Lung (tissue), 12 donors: Measurements from ENCODE around the gene SYTL2. TPM values are rescaled to one million over a fixed set of nuclear protein-coding genes. Genes with fewer than 3 reads are reported as not detected.
A peak's percentile ranks its signal among the peaks of the same experiment; 100 is the strongest.

ENCODE experiments used
- ATAC-seq: fragments of 200-7000 bp; cut with Tn5 transposase; one replicate; pipeline ENCODE4 v1.9.1; 2020; ENCODE audit warnings: moderate number of reproducible peaks; ENCODE audit not compliant: insufficient read depth, low FRiP score
- DNase-seq, 3 donors: peaks; one replicate each; pipeline ENCODE4 v3.0.0-alpha.2; 2013 to 2017
- H3K27ac ChIP-seq, 2 donors: one replicate each; pipeline ENCODE4 v1.5.1; 2013; ENCODE audit warnings: mild to moderate bottlenecking in 2 of 2, moderate library complexity in 2 of 2, control low read depth in 1 of 2, inconsistent platforms in 1 of 2, low read depth in 1 of 2, low read length in 1 of 2
- H3K27me3 ChIP-seq, 3 donors: one replicate each; pipeline ENCODE4 v1.5.1; 2013; ENCODE audit warnings: low read length in 2 of 3; ENCODE audit not compliant: control insufficient read depth in 3 of 3, insufficient read depth in 3 of 3
- H3K36me3 ChIP-seq, 4 donors: one replicate each; pipeline ENCODE4 v1.5.1; 2013; ENCODE audit warnings: low read length in 4 of 4, mild to moderate bottlenecking in 1 of 4, moderate library complexity in 1 of 4; ENCODE audit not compliant: control insufficient read depth in 4 of 4, insufficient read depth in 4 of 4
- H3K4me1 ChIP-seq, 5 donors: one replicate each; pipeline ENCODE4 v1.5.1; 2013; ENCODE audit warnings: low read length in 5 of 5, mild to moderate bottlenecking in 2 of 5, moderate library complexity in 1 of 5; ENCODE audit not compliant: control insufficient read depth in 5 of 5, insufficient read depth in 5 of 5
- H3K4me3 ChIP-seq: one replicate; pipeline ENCODE4 v1.5.1; 2013; ENCODE audit warnings: mild to moderate bottlenecking, control low read depth, moderate library complexity
- H3K9ac ChIP-seq, 2 donors: one replicate each; pipeline ENCODE4 v1.5.1; 2013; ENCODE audit warnings: low read length in 2 of 2, control low read depth in 1 of 2; ENCODE audit not compliant: insufficient read depth in 1 of 2
- H3K9me3 ChIP-seq, 4 donors: one replicate each; pipeline ENCODE4 v1.5.1; 2013; ENCODE audit warnings: low read length in 3 of 4, mild to moderate bottlenecking in 1 of 4, moderate library complexity in 1 of 4; ENCODE audit not compliant: control insufficient read depth in 4 of 4, insufficient read depth in 3 of 4
- CTCF ChIP-seq: IDR thresholded peaks from 2 replicates; pipeline ENCODE4 v1.5.1; 2012; ENCODE audit warnings: mild to moderate bottlenecking; ENCODE audit errors: control extremely low read depth, extremely low read depth
- WGBS, 2 donors: extraction: QIAGEN DNeasy Blood & Tissue Kit; methylation state at CpG; one replicate each; pipeline ENCODE4 v1.1.7; 2013; 5-methylcytosine and 5-hydroxymethylcytosine counted together
- polyA plus RNA-seq, 2 donors: library from polyadenylated mRNA; stranded (reverse); fragments of 200-250 nt; gene quantifications; one replicate each; pipeline ENCODE4 v1.2.1, GENCODE V29; 2013
- total RNA-seq, 2 donors: library from RNA; depleted of rRNA in 1 of 2; stranded (reverse); fragments of >200 nt in 1 of 2; gene quantifications; one replicate each; pipeline ENCODE4 v1.2.1, GENCODE V29; 2014 to 2021
- donor health status: control.
- donor health status: control.
- donor health status: Bipolar disorder and iron deficiency.
- donor health status: healthy.
- donor health status: DM: yes; HTN: yes; CAD: no.

The SYTL2 gene
- total and polyA plus RNA-seq, 4 donors = 6.7 to 39.0 (median 16.5) TPM

DNA sequence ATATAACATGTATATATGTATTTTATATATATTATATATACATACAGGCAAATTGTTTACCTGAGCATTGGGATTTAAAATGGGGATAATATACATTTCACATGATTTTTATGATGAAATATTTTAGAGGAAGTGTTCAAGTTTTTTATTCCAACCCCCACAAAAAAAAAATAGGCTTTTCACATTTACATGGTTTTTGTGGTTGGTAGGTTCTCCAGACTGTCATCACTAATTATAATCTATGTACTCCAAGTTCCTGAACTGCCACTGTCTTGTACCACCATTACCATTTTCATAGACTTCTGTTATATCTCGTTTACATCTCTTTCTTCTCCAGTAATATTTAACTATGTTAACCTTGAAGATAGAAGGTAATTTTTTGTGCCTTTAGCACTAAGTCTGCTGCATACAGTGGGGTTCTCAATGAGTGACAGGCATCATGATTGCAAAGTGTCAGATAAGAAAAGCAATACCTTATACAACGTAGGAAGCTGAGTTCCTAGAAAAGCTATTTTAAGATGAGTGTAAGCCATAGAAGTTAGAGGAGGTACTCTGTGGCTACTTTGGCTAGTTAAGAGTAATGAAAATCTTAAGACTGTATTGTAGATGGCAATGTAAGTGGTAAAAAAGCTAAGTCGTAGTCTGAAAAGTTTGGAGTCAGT is 158.0 kb downstream of the SYTL2 start:
- no peak overlapping the region for H3K27ac ChIP-seq
- 53 to 55% methylated on average over 3 of the region's 3 CpGs for WGBS, 2 donors
- H3K9ac ChIP-seq = no peak overlapping the region
- H3K27me3 ChIP-seq = no peaks in the 10 kb centered on the region
- no peaks in the 10 kb centered on the region for H3K9me3 ChIP-seq
- DNase-seq (no peak), ATAC-seq (no peak)
- no peak for TF ChIP-seq CTCF
- H3K4me1 ChIP-seq = peaks cover 0 to 9% (median 0%) of the 10 kb centered on the region in 5 donors
- no peak overlapping the region for H3K4me3 ChIP-seq
- H3K36me3 ChIP-seq = peaks cover 2 to 18% (median 5%) of the 10 kb centered on the region in 4 donors

DNA sequence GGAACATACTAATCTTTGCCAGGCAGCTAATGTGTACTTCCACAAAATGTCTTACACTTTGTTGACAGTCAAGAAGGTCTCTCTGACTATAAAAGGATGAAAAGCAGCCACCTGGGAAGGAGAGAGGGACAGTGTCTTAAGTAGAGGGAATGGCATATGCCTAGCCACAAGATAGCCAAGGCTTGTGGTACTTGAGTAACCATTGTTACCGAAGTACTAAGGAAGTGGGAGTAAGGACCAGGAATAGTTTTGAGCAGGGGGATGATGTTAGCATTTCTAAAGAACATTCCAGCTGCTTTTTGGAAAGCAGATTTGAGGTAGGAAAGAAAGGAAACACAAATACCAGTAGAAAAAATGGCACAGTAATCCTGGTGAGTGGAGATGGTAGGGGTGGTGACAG is 159.8 kb downstream of the SYTL2 start:
- no peak for TF ChIP-seq CTCF
- peaks cover 0 to 15% (median 2%) of the 10 kb centered on the region in 5 donors for H3K4me1 ChIP-seq
- no peaks in the 10 kb centered on the region for H3K27me3 ChIP-seq
- 76 to 81% methylated on average over 1 of the region's 1 CpG for WGBS, 2 donors
- H3K36me3 ChIP-seq = peaks cover 0 to 18% (median 2%) of the 10 kb centered on the region in 4 donors
- H3K9ac ChIP-seq = no peak overlapping the region
- H3K4me3 ChIP-seq = no peak overlapping the region
- H3K27ac ChIP-seq = no peak overlapping the region
- DNase-seq (no peak), ATAC-seq (no peak)
- H3K9me3 ChIP-seq = no peaks in the 10 kb centered on the region

GRCh38 chr11:85647604-85648299 is 163.2 kb downstream of the SYTL2 start, which contains the start of gene TMEM126A:
TSS of gene TMEM126A (plus strand) at chr11:85647967. CDS start at chr11:85650256, 2,289 bp downstream.
- DNase-seq = peak; percentile 91 to 92 (median 91)
- TF ChIP-seq CTCF = no peak
- H3K9ac ChIP-seq = peak within 1 kb of the TSS; percentile 79 to 90
- H3K27me3 ChIP-seq = no peaks in the 10 kb centered on the region
- H3K9me3 ChIP-seq = no peaks in the 10 kb centered on the region
- 0% methylated on average over 33 of the region's 33 CpGs for WGBS, 2 donors
- H3K27ac ChIP-seq = peak within 1 kb of the TSS; percentile 57 to 82
- H3K36me3 ChIP-seq = peaks cover 0 to 8% (median 2%) of the 10 kb centered on the region in 4 donors
- H3K4me1 ChIP-seq = peaks cover 0 to 15% (median 2%) of the 10 kb centered on the region in 5 donors
- ATAC-seq = peak; percentile 98
- peak within 1 kb of the TSS; percentile 71 for H3K4me3 ChIP-seq
